ENCODE results near the gene MCTP1.
A peak's percentile ranks its signal among the peaks of the same experiment; 100 is the strongest.

MCTP1 gene

GRCh38 chr5:94812232-94812631 lies 472.7 kb downstream of the MCTP1 start:
- no peak for DNase-seq (ENCODE audit: low spot score)

GRCh38 chr5:94811331-94811730 lies 473.6 kb downstream of the MCTP1 start:
- DNase-seq (ENCODE audit: low spot score): no peak

- DNase-seq (ENCODE audit: low spot score): no peak
These were observed 474.0 kb downstream of the MCTP1 start for GRCh38 chr5:94810877-94811276.

- no peak for DNase-seq (ENCODE audit: low spot score)
These were observed 474.6 kb downstream of the MCTP1 start for GRCh38 chr5:94810281-94810680.

- no peak for DNase-seq (ENCODE audit: low spot score)
These were observed 476.4 kb downstream of the MCTP1 start for GRCh38 chr5:94808497-94808896.

GRCh38 chr5:94807985-94808384 lies 476.9 kb downstream of the MCTP1 start:
- no peak for DNase-seq (ENCODE audit: low spot score)

- DNase-seq (ENCODE audit: low spot score): no peak
These were observed 482.4 kb downstream of the MCTP1 start for GRCh38 chr5:94802450-94802849.

GRCh38 chr5:94796586-94796985 lies 488.3 kb downstream of the MCTP1 start:
- DNase-seq (ENCODE audit: low spot score): no peak

GRCh38 chr5:94793816-94794198 lies 491.1 kb downstream of the MCTP1 start:
- DNase-seq (ENCODE audit: low spot score): peak; percentile 65

- peak; percentile 60 for DNase-seq (ENCODE audit: low spot score)
These were observed 491.6 kb downstream of the MCTP1 start for GRCh38 chr5:94793113-94793815.

GRCh38 chr5:94791829-94792228 lies 493.1 kb downstream of the MCTP1 start:
- DNase-seq (ENCODE audit: low spot score): no peak

- DNase-seq (ENCODE audit: low spot score): no peak
These were observed 496.4 kb downstream of the MCTP1 start for GRCh38 chr5:94788527-94788926.

- no peak for DNase-seq (ENCODE audit: low spot score)
These were observed 500.1 kb downstream of the MCTP1 start for GRCh38 chr5:94784536-94785505.

GRCh38 chr5:94782383-94782782 lies 502.5 kb downstream of the MCTP1 start:
- DNase-seq (ENCODE audit: low spot score): no peak

GRCh38 chr5:94779684-94780083 lies 505.2 kb downstream of the MCTP1 start:
- no peak for DNase-seq (ENCODE audit: low spot score)

- no peak for DNase-seq (ENCODE audit: low spot score)
These were observed 506.2 kb downstream of the MCTP1 start for GRCh38 chr5:94778732-94779131.

GRCh38 chr5:94778299-94778698 lies 506.6 kb downstream of the MCTP1 start:
- no peak for DNase-seq (ENCODE audit: low spot score)

- no peak for DNase-seq (ENCODE audit: low spot score)
These were observed 507.6 kb downstream of the MCTP1 start for GRCh38 chr5:94777056-94777880.

- DNase-seq (ENCODE audit: low spot score): no peak
These were observed 508.7 kb downstream of the MCTP1 start for GRCh38 chr5:94776167-94776566.

- DNase-seq (ENCODE audit: low spot score): no peak
These were observed 509.8 kb downstream of the MCTP1 start for GRCh38 chr5:94775088-94775487.

- DNase-seq (ENCODE audit: low spot score): no peak
These were observed 513.2 kb downstream of the MCTP1 start for GRCh38 chr5:94771742-94772141.

- no peak for DNase-seq (ENCODE audit: low spot score)
These were observed 514.9 kb downstream of the MCTP1 start for GRCh38 chr5:94769996-94770395.
